ENCODE data around the gene ITPKB.
"Not testable (repeated sequence)": the region's sequence is repeated elsewhere in the genome, so short reads cannot be mapped to it uniquely, and the experiment has no call there.

ITPKB gene

GRCh38 chr1:226754793-226755533 lies 15.9 kb upstream of the ITPKB start:
- DNase-seq, result no peak

- no peak for DNase-seq
These were observed 15.0 kb upstream of the ITPKB start for GRCh38 chr1:226754097-226754496.

- DNase-seq, result no peak
These were observed 12.6 kb upstream of the ITPKB start for GRCh38 chr1:226751703-226752102.

GRCh38 chr1:226751214-226751613 lies 12.1 kb upstream of the ITPKB start:
- no peak for DNase-seq

- no peak for DNase-seq
These were observed 10.4 kb upstream of the ITPKB start for GRCh38 chr1:226749467-226749866.

GRCh38 chr1:226748306-226748705 lies 9.2 kb upstream of the ITPKB start:
- no peak for DNase-seq

- DNase-seq, result not testable (repeated sequence)
These were observed 8.6 kb upstream of the ITPKB start for GRCh38 chr1:226747519-226748263.

GRCh38 chr1:226743259-226743658 lies 4.2 kb upstream of the ITPKB start:
- no peak for DNase-seq

- DNase-seq, result no peak
These were observed 1.9 kb upstream of the ITPKB start for GRCh38 chr1:226741009-226741408.

- DNase-seq, result no peak
These were observed 599 bp upstream of the ITPKB start for GRCh38 chr1:226739696-226740065.

- peak in 1 of 5 donors; percentile 29 for DNase-seq
These were observed 574 bp downstream of the ITPKB start for GRCh38 chr1:226738421-226738994.

- peak in 3 of 5 donors; percentile 29 to 41 (median 35) for DNase-seq
These were observed 1.2 kb downstream of the ITPKB start for GRCh38 chr1:226737819-226738420.

- peak in 4 of 5 donors; percentile 38 to 69 (median 50) for DNase-seq
These were observed 1.9 kb downstream of the ITPKB start for GRCh38 chr1:226736908-226737818.

- peak in 2 of 5 donors; percentile 27 to 33 for DNase-seq
These were observed 2.8 kb downstream of the ITPKB start for GRCh38 chr1:226736001-226736907.

- DNase-seq, result no peak
These were observed 3.5 kb downstream of the ITPKB start for GRCh38 chr1:226735576-226735975.

GRCh38 chr1:226734611-226735153 lies 4.4 kb downstream of the ITPKB start:
- no peak for DNase-seq

GRCh38 chr1:226733876-226734275 lies 5.2 kb downstream of the ITPKB start:
- no peak for DNase-seq

GRCh38 chr1:226733304-226733703 lies 5.8 kb downstream of the ITPKB start:
- DNase-seq, result peak in 2 of 5 donors; percentile 30 to 39

- DNase-seq, result no peak
These were observed 6.2 kb downstream of the ITPKB start for GRCh38 chr1:226732856-226733291.

- no peak for DNase-seq
These were observed 7.7 kb downstream of the ITPKB start for GRCh38 chr1:226731257-226731893.

Data from T-helper 1 cell (primary cell).